ENCODE data around the gene RBM33.

The RBM33 gene

DNA sequence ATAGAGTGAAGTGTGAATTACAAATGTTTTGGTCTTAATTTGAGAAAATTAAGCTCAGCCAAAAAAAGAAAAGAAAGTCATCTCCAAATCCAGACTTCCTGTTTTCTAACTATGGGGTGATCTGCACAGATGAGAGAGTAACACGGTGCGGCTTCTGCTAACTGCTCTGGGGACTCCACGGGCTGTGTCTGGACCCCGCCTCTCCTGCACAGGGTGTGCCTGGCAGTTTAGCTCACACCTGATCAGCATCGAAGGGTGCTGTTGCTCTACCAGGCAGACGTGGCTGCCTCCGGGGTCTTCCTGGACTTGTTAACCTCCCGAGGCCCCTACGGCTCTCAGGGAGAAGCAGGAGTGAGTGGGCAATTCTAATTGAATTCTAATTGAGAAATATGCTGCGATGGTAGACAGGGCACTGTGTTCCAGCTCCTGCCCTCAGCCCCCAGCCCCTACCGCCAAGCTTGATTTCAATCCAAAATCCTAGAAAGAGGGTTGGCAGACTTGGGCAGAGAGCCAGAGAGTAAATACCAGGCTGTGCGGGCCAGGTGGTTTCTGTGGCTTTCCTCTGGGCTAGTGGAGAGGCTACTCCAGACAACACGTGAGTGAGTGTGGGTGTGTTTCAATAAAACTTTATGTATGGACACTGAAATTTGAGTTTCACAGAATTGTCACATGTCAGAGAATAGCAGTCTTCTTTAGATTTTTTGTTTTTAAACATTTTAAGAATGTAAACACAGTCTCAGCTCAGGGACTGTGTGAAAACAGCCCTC lies 154.4 kb downstream of the RBM33 start:
- DNase-seq = no peak

- DNase-seq = no peak
Observed at GRCh38 chr7:155799514-155799913, 155.1 kb downstream of the RBM33 start.

DNA sequence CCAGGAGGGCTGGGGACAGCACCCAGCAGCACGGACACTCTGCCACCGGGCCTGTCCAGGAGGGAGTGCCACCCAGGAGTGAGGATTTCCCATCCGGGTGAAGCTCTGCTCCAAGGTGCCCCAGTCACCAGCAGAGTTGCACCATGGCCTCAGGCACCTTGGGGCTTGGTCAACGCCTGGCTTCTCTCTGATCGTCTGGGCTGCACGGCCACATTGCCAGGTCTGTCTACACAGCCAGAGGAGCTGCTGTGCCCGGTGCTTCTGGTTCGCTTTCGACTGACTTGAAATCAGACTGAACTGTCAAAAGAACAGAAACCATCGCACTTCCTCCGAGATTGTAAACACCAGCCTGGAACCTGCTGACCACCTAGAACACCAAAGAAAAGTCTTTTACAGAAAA lies 155.8 kb downstream of the RBM33 start:
- DNase-seq = no peak

- DNase-seq = no peak
Observed at GRCh38 chr7:155800741-155801267, 156.3 kb downstream of the RBM33 start.

GRCh38 chr7:155802291-155802690 lies 157.8 kb downstream of the RBM33 start:
- no peak for DNase-seq

DNA sequence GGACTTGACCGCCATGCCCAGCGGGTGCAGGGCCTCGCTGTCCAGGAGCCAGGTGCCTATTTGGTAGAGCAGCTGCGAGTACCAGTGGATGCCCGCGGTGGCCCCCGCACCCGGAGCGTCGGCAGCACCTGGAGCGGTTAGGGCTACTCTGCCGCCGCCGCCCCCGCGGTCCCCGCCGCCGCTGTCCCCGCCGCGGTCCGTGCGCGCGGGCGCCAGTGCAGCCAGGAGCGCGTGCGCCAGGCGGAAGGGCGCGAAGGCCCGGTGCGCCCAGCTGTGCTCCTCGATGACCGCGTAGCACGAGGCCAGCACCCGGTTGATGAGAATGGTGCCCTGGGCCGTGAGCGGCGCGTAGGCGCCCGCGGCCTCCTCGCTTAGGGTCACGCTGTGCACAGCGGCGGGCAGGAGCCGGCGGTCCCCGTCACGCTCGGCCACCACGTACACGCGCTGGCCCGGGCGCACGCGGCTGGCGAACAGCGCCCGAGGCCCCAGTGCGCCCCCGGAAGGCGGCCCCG lies 158.5 kb downstream of the RBM33 start:
- DNase-seq = no peak

GRCh38 chr7:155803418-155804376 lies 159.2 kb downstream of the RBM33 start:
- no peak for DNase-seq

- DNase-seq = no peak
Observed at GRCh38 chr7:155804431-155804831, 160.0 kb downstream of the RBM33 start.

DNA sequence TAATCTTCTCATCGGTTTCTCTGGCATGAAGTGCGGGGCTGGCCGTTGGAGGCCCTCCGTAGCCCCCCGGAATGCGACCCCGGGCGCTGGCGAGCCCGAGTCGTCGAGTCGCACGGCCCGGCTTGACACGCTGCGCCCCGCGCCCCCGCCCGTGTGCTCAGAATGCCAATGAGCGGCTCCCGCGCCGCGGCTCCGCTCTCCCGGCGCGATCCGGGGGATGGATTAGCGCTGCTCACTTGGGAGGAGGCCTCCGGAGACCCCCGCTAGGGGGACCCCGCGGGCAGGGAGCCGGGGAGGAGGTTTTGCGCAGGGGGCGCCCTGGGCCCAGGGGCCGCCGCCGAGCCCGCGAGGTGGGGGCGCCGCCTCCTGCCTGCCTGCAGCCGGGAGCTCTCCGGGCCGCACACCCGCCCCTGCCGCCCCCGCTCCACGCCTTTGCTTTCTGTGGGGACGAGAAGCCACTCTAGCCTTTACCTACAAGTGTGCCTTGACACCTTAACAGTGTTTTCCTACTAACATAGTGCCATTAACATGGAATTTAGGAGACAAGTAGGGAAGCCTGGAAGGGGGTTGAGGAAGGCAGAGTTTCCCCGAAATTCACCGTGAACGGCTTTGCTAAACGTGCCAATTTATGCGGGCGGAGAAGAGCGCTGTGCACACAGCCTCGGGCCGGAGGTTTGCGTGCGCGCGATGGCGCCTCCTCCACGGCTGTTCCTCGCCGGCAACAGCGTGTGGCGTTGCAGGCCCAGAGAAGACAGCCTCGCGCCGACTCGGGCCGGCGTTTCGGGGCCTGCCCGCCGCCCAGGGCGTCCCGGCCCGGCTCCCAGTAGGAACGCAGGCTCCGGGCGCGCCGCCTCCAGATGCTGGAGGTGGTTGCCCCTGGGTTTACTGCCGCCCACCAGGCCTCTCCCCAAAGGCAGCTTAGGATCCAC lies 160.7 kb downstream of the RBM33 start:
- DNase-seq = peak; percentile 56

DNA sequence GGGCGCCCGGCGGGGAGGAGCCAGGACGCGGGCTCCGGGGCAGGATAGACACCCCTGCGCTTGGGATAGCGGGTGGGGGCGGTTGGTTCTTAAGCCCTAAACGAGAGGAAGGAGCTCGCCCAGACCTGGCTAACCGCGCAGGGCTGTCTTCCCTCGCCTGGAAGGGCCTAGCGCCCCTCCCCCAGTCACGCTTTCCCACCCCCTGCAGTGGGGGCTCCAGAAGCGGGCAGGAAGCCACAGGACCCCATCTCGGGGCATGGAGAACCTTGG lies 161.3 kb downstream of the RBM33 start:
- DNase-seq = no peak

DNA sequence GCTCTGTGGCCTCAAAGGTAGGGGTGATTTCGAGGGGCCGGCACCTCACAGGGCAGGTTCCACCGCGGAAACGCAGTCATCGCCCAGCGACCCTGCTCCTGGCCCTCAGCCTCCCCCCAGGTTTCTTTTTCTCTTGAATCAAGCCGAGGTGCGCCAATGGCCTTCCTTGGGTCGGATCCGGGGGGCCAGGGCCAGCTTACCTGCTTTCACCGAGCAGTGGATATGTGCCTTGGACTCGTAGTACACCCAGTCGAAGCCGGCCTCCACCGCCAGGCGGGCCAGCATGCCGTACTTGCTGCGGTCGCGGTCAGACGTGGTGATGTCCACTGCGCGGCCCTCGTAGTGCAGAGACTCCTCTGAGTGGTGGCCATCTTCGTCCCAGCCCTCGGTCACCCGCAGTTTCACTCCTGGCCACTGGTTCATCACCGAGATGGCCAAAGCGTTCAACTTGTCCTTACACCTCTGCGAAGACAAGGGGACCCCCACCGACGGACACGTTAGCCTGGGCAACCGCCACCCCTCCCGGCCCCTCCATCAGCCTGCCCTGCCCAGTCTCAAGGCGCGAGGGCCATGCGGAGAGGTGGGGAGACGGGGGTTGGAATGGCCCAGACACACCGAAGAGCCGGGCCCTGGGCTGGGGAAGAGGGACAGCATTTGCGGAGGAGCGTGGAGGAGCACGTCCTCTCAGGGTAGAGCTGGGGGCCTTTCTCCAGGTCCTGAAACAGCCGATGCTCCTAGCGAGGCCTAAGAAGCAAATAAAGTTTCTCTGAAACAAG lies 161.8 kb downstream of the RBM33 start:
- no peak for DNase-seq

- no peak for DNase-seq
Observed at GRCh38 chr7:155807065-155807671, 162.7 kb downstream of the RBM33 start.

DNA sequence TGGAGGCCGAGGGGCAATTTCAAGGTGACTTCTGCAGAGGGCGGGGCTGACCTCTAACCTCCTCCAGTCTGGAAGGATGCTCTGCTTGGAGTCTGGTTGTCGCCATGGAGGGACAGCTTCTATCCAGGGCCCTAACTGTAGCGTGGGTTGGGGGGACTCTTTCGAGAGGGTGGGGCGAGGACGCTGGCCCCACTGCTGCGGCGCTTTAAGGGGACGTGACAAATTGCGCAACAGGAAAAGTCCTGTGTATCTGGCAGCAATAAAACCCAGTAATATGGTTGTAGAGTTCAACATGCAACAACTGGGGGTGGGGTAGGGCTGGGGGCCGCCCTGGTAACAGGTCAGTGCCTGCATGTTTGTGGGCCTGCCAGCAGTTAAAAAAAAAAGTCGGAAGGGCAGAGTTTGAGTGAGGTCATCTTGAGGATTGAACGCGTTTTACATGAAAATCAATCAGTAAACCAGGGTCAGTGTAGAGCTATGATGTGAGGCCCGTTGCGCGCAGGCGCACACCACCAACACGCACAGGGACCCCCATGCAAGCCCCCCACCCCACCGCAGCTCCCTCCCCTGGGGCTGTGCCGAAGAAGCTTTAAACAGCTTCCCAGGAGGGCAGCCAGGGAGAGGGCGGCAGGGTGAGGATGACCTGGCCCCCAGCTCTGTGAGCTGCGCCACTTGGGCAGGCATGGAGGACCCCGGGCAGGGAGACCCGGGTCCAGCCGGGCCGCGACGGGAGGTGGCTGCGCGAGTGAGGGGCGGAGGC lies 163.5 kb downstream of the RBM33 start:
- DNase-seq = no peak

GRCh38 chr7:155808549-155809331 lies 164.3 kb downstream of the RBM33 start:
- no peak for DNase-seq

GRCh38 chr7:155809332-155809946 lies 165.0 kb downstream of the RBM33 start:
- no peak for DNase-seq

- no peak for DNase-seq
Observed at GRCh38 chr7:155809947-155810769, 165.7 kb downstream of the RBM33 start.

DNA sequence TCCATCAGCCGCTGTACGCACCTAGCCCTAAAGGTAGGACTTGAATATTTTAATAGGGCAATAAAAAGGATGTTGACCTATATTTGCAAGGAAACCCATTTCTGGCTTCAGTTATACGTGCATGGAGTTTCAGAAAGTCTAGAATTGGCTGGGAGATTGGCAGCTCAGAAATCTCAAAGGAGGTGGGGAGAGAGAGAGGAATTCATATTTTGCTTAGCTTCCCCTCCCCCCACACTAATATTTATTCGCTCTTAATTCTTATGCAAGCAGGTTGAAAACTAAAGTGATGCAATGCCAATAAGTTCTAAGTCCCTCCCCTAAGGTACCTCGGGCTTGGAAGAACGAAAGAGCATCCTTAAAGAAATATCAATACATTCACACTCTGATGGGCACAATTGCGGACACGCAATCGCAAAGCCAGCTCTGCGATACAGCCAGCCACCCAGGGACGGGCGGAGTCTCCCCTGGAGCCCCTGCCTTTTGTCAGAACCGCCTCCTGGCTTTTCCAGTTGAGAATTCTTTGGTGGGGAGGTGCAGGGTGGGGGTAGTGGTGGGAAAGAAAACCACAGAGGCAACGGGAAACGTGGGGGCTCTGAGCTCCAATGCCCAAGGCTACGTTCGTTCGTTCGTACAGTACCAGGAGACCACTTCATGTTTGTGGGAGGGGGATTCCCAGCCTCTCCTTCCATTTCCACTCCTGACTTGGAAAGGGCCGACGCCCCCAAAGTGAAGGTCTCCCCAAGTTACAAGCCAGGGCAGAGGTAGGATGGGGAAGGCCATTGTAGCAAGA lies 166.5 kb downstream of the RBM33 start:
- no peak for DNase-seq

DNA sequence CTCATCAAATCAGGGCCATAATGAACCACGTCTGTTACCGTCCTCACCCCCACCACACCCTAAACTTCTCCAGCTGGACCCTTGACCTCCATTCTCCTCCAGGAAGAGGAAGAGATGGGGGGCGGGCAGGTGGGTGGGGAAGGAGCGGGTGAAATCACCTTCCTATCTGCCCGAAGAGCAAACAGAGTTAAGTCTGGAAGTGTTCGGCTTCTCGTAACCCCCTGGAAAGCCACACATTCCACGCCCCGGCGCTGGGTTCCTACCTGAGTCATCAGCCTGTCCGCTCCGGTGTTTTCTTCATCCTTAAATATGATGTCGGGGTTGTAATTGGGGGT lies 167.1 kb downstream of the RBM33 start:
- no peak for DNase-seq
